Trophoblast cell (in vitro differentiated cells and primary cell): ENCODE measurements around the gene NCS1.

ENCODE experiments used
- DNase-seq, 2 donors: peaks; one replicate each; pipeline ENCODE4 v3.0.0-alpha.2; 2016
- H2AFZ ChIP-seq: 2 replicates; pipeline ENCODE4 v1.6.1; 2013; ENCODE audit warnings: low read length, moderate library complexity, mild to moderate bottlenecking; ENCODE audit not compliant: insufficient read depth, poor library complexity
- H2AK5ac ChIP-seq: 2 replicates; pipeline ENCODE4 v1.6.1; 2013; ENCODE audit warnings: mild to moderate bottlenecking, low read length
- H2BK120ac ChIP-seq: 2 replicates; pipeline ENCODE4 v1.6.1; 2013; ENCODE audit warnings: low read length, mild to moderate bottlenecking, moderate library complexity; ENCODE audit not compliant: insufficient read depth, poor library complexity
- H2BK12ac ChIP-seq: 2 replicates; pipeline ENCODE4 v1.6.1; 2013; ENCODE audit warnings: mild to moderate bottlenecking, low read length, moderate library complexity
- H2BK5ac ChIP-seq: 2 replicates; pipeline ENCODE4 v1.6.1; 2013; ENCODE audit warnings: low read length, low read depth, moderate library complexity, mild to moderate bottlenecking; ENCODE audit not compliant: poor library complexity
- H3K14ac ChIP-seq: 2 replicates; pipeline ENCODE4 v1.6.1; 2013; ENCODE audit warnings: mild to moderate bottlenecking, low read length
- H3K18ac ChIP-seq: 2 replicates; pipeline ENCODE4 v1.6.1; 2013; ENCODE audit warnings: mild to moderate bottlenecking, low read length
- H3K23ac ChIP-seq: 2 replicates; pipeline ENCODE4 v1.6.1; 2013; ENCODE audit warnings: low read length
- H3K27ac ChIP-seq: 2 replicates; pipeline ENCODE4 v1.5.1; 2013; ENCODE audit warnings: low read depth, mild to moderate bottlenecking, inconsistent platforms, low read length, moderate library complexity
- H3K27me3 ChIP-seq: 2 replicates; pipeline ENCODE4 v1.6.1; 2013; ENCODE audit warnings: inconsistent platforms, mild to moderate bottlenecking, low read length, moderate library complexity; ENCODE audit not compliant: insufficient read depth
- H3K36me3 ChIP-seq, 2 experiments: 1 replicate in 1 of 2; 2 replicates in 1 of 2; pipeline ENCODE4 v1.6.1; 2013; ENCODE audit warnings: low read length in 2 of 2, mild to moderate bottlenecking in 2 of 2, moderate library complexity in 1 of 2; ENCODE audit not compliant: insufficient read depth in 2 of 2, control insufficient read depth in 1 of 2
- H3K4ac ChIP-seq: 2 replicates; pipeline ENCODE4 v1.6.1; 2013; ENCODE audit warnings: low read depth, mild to moderate bottlenecking, low read length, moderate library complexity
- H3K4me1 ChIP-seq, 2 experiments: 1 replicate in 1 of 2; 2 replicates in 1 of 2; pipeline ENCODE4 v1.6.1; 2013; ENCODE audit warnings: low read length in 2 of 2, mild to moderate bottlenecking in 2 of 2, moderate library complexity in 1 of 2; ENCODE audit not compliant: insufficient read depth in 2 of 2, control insufficient read depth in 1 of 2
- H3K4me2 ChIP-seq: 2 replicates; pipeline ENCODE4 v1.6.1; 2013; ENCODE audit warnings: inconsistent platforms, mild to moderate bottlenecking, low read length, moderate library complexity
- H3K4me3 ChIP-seq: 2 replicates; pipeline ENCODE4 v1.5.1; 2013; ENCODE audit warnings: mild to moderate bottlenecking, low read depth, low read length, inconsistent platforms
- H3K79me1 ChIP-seq: one replicate; pipeline ENCODE4 v1.6.1; 2013; ENCODE audit warnings: low read length
- H3K79me2 ChIP-seq: 2 replicates; pipeline ENCODE4 v1.6.1; 2013; ENCODE audit warnings: low read length, mild to moderate bottlenecking; ENCODE audit not compliant: control insufficient read depth, insufficient read depth, poor library complexity
- H3K9ac ChIP-seq: 2 replicates; pipeline ENCODE4 v1.6.1; 2013; ENCODE audit warnings: mild to moderate bottlenecking, low read length
- H3K9me3 ChIP-seq: 2 replicates; pipeline ENCODE4 v1.6.1; 2013; ENCODE audit warnings: low read depth, mild to moderate bottlenecking, control low read depth, inconsistent platforms, low read length; ENCODE audit not compliant: insufficient read depth
- H4K12ac ChIP-seq: 2 replicates; pipeline ENCODE4 v1.6.1; 2013; ENCODE audit warnings: low read depth, mild to moderate bottlenecking, low read length, moderate library complexity
- H4K8ac ChIP-seq: 2 replicates; pipeline ENCODE4 v1.6.1; 2013; ENCODE audit warnings: low read depth, mild to moderate bottlenecking, low read length, moderate library complexity
- H4K91ac ChIP-seq: one replicate; pipeline ENCODE4 v1.6.1; 2013; ENCODE audit warnings: low read depth, mild to moderate bottlenecking, low read length, moderate library complexity
- WGBS: extraction: QIAGEN DNeasy Blood & Tissue Kit; methylation state at CpG from one replicate; pipeline ENCODE4 v1.1.7; 2013; ENCODE audit warnings: missing lambda C conversion rate; ENCODE audit not compliant: insufficient read length, insufficient coverage; ENCODE audit errors: extremely low coverage; 5-methylcytosine and 5-hydroxymethylcytosine counted together

The NCS1 gene

DNA sequence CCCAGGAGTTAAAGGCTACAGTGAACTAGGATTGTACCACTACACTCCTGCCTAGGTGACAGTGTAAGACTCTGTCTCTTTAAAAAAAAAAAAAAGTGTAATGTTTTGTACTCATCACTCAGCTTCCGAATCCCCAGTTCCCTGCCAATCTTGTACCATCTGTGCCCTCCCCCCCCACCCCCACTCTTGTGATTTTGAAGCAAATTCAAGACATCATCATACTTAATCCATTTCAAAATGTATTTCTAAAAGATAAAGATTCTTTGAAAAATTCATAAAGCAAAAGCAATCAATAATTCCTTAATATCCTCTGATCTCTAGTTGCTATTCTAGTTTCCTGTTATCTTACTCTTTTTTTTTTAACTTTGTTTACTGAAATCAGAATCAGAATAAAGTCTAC lies 58.4 kb downstream of the NCS1 start:
- Histone ChIP-seq H4K8ac (no peak overlapping the region), H2AFZ (no peak overlapping the region), H3K79me2 (no peaks in the 10 kb centered on the region), H2AK5ac (no peak overlapping the region), H3K79me1 (no peaks in the 10 kb centered on the region), H3K36me3 (peaks cover 44% of the 10 kb centered on the region in 2 experiments), H3K4ac (no peak overlapping the region), H3K27ac (no peak overlapping the region), H4K91ac (no peak overlapping the region), H3K27me3 (no peaks in the 10 kb centered on the region), H4K12ac (no peak overlapping the region), H3K14ac (no peak overlapping the region), H3K4me3 (no peak overlapping the region), H3K9ac (no peak overlapping the region), H2BK5ac (no peak overlapping the region), H3K4me1 (no peaks in the 10 kb centered on the region), H2BK12ac (no peak overlapping the region), H3K4me2 (no peak overlapping the region), H2BK120ac (no peak overlapping the region), H3K9me3 (peaks cover 4% of the 10 kb centered on the region), H3K18ac (no peak overlapping the region), H3K23ac (no peak overlapping the region)
- WGBS = no CpG with 5 or more reads among the region's 1 CpG
- DNase-seq = no peak

DNA sequence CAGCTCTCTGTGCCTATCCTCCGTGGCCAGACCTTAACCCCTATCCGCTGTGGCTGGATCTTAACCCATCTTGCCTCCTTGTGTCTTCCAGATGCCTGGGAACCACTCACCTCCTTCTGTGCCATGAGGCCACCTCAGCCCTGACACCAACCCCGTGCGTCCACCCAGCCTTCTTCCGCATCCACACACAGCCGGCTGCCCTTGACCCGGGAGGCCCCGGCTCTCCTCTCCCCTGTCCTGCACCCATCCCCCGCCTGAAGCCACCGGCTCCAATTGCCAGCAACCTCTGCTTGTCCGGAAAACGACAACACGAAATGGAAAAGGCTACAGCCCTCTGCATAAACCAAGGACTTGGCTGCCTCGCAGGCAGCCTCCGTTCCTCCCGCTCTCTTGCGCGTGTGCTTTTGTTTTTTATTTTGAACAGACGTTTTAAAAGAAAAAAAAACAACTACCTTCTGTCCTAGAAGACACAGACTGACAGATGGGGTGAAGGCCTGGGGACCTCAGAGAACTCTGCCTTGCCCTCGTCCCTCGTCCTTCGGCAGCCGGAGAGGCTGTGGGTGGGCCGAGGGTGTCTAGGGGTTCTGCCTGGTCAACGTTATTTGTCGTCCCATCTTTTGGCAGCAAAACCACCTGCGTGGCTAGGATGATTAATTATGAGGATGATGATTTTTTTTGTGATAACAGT lies 60.8 kb downstream of the NCS1 start:
- Histone ChIP-seq H3K4me3 (no peak overlapping the region), H3K27me3 (no peaks in the 10 kb centered on the region), H2AFZ (no peak overlapping the region), H3K27ac (no peak overlapping the region), H4K12ac (no peak overlapping the region), H3K9me3 (no peaks in the 10 kb centered on the region), H3K79me1 (no peaks in the 10 kb centered on the region), H3K4me2 (no peak overlapping the region), H3K14ac (no peak overlapping the region), H3K4ac (no peak overlapping the region), H3K18ac (no peak overlapping the region), H2AK5ac (no peak overlapping the region), H3K23ac (no peak overlapping the region), H3K36me3 (peaks cover 26 to 31% of the 10 kb centered on the region in 2 experiments), H3K9ac (no peak overlapping the region), H4K8ac (no peak overlapping the region), H3K4me1 (peaks cover 0 to 2% of the 10 kb centered on the region in 2 experiments), H4K91ac (no peak overlapping the region), H3K79me2 (no peaks in the 10 kb centered on the region), H2BK5ac (no peak overlapping the region), H2BK12ac (no peak overlapping the region), H2BK120ac (no peak overlapping the region)
- DNase-seq = no peak
- whole genome bisulfite sequencing = no CpG with 5 or more reads among the region's 27 CpGs

DNA sequence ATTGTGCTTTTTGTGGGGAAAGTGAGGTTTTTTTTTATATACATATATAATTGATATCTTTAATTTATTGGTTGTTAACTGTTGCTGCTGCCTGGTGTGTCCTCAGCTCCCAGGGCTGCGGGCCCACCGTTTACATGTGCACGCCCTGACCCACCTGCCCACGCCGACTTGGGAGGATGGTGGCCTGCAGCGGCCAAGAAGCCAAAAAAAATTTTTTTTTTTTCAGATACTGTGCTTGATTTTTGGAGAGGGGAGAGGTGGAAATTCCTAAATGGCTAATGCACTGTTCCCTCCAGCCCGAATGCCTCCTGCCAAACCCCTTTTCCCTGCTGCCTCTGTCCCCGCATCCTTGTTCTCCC lies 61.4 kb downstream of the NCS1 start:
- Histone ChIP-seq H3K79me1 (no peaks in the 10 kb centered on the region), H3K4me1 (peaks cover 0 to 2% of the 10 kb centered on the region in 2 experiments), H3K79me2 (no peaks in the 10 kb centered on the region), H3K27ac (no peak overlapping the region), H2AK5ac (no peak overlapping the region), H3K36me3 (peaks cover 26 to 31% of the 10 kb centered on the region in 2 experiments), H3K4ac (no peak overlapping the region), H3K27me3 (no peaks in the 10 kb centered on the region), H3K4me2 (no peak overlapping the region), H2BK12ac (no peak overlapping the region), H3K14ac (no peak overlapping the region), H3K18ac (no peak overlapping the region), H4K91ac (no peak overlapping the region), H2BK5ac (no peak overlapping the region), H3K23ac (no peak overlapping the region), H3K9ac (no peak overlapping the region), H4K8ac (no peak overlapping the region), H4K12ac (no peak overlapping the region), H2AFZ (no peak overlapping the region), H3K4me3 (no peak overlapping the region), H3K9me3 (no peaks in the 10 kb centered on the region), H2BK120ac (no peak overlapping the region)
- WGBS = no CpG with 5 or more reads among the region's 8 CpGs
- no peak for DNase-seq

DNA sequence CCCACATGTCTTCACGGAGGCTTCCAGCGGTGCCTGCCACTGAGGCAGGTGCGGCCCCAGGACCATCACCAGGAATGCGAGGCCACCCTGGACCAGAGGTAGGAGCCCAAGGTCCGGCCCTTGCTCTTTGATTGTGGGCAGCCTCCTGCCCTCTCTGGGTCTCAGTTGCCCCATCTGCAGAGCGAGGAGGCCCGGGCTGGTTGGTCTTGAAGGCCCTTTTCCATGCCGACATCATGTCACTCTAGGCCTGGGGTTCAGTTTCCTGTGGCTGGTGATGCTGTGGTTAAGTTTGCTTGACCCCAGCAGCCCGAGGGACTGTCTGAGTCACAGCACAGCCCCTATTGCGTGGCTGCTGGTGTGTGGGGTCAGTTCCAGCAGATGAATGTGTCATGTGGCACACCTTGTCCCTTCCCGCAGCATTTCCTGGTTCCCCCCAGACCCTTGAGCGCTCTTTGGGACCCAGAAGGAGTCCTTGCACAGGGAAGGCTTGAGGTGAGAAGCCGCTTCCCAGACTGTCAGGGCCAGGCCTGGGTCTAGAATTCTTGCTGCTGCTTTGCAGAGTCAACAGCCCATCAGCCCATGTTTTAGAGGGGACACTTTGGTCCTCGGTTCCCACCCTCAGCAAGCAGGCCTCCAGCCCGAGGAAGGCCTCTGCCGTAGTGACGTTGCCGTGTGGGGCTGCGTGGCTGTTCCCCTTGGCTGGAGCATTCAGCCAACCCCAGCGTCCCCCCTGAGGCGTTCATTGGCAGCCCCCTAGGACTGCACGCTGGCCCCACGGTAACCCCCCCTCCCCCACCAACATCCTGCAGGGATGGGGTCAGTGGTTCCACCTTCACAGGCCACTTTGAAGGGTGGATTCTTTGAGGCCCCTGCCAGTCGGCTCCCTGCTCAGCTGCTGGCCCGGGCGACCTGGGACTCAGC lies 62.4 kb downstream of the NCS1 start:
- H3K27me3 ChIP-seq = no peaks in the 10 kb centered on the region
- H2AK5ac ChIP-seq = no peak overlapping the region
- H3K4me1 ChIP-seq = peaks cover 0 to 2% of the 10 kb centered on the region in 2 experiments
- H3K4me3 ChIP-seq = no peak overlapping the region
- H3K18ac ChIP-seq = no peak overlapping the region
- no peaks in the 10 kb centered on the region for H3K9me3 ChIP-seq
- H3K4me2 ChIP-seq = no peak overlapping the region
- H4K8ac ChIP-seq = no peak overlapping the region
- H3K79me1 ChIP-seq = no peaks in the 10 kb centered on the region
- no peak overlapping the region for H3K27ac ChIP-seq
- no CpG with 5 or more reads among the region's 26 CpGs for WGBS
- H2BK5ac ChIP-seq = no peak overlapping the region
- H2BK12ac ChIP-seq = no peak overlapping the region
- no peak overlapping the region for H2BK120ac ChIP-seq
- H4K91ac ChIP-seq = no peak overlapping the region
- no peak overlapping the region for H3K4ac ChIP-seq
- no peak for DNase-seq
- no peak overlapping the region for H4K12ac ChIP-seq
- no peak overlapping the region for H2AFZ ChIP-seq
- no peak overlapping the region for H3K14ac ChIP-seq
- H3K9ac ChIP-seq = no peak overlapping the region
- no peak overlapping the region for H3K23ac ChIP-seq
- peaks cover 25 to 28% of the 10 kb centered on the region in 2 experiments for H3K36me3 ChIP-seq
- no peaks in the 10 kb centered on the region for H3K79me2 ChIP-seq
